ENCODE measurements around the gene PGP. TPM values are rescaled to one million over a fixed set of nuclear protein-coding genes. Genes with fewer than 3 reads are reported as not detected.

The PGP gene
- polyA plus RNA-seq, 1 donor (not counting 4 experiments of a cell fraction or from before 2014, with no cell fraction given): 10.3 TPM

- Histone ChIP-seq H3K79me2 (ENCODE audit: control insufficient read depth, insufficient read depth, low read length) (no peaks in the 10 kb centered on the region), H3K36me3 (ENCODE audit: control insufficient read depth in 2 of 2, extremely low read depth in 1 of 2, insufficient read depth in 2 of 2, low read length in 2 of 2) (peaks cover 6 to 8% of the 10 kb centered on the region in 2 experiments), H3K4me2 (ENCODE audit: control insufficient read depth, extremely low read depth, insufficient read depth, low read depth, low read length) (no peak overlapping the region), H3K4me1 (ENCODE audit: control insufficient read depth, extremely low read depth, insufficient read depth, low read length) (peaks cover 4% of the 10 kb centered on the region), H3K4me3 (ENCODE audit: control insufficient read depth in 2 of 3, extremely low read depth in 1 of 3, insufficient read depth in 2 of 3, low read depth in 1 of 3, low read length in 3 of 3) (no peak overlapping the region), H3K9ac (ENCODE audit: control insufficient read depth, extremely low read depth, insufficient read depth, low read length) (no peak overlapping the region), H3K9me1 (ENCODE audit: control insufficient read depth, extremely low read depth, insufficient read depth, low read length) (no peaks in the 10 kb centered on the region), H3K27ac (ENCODE audit: control insufficient read depth, insufficient read depth, low read length) (no peak overlapping the region), H3K27me3 (ENCODE audit: control insufficient read depth, extremely low read depth, insufficient read depth, low read length) (peaks cover 5% of the 10 kb centered on the region), H3K9me3 (ENCODE audit: control insufficient read depth, low read depth, low read length) (no peaks in the 10 kb centered on the region), H4K20me1 (ENCODE audit: control insufficient read depth, extremely low read depth, insufficient read depth, low read length) (no peaks in the 10 kb centered on the region), H2AFZ (ENCODE audit: control insufficient read depth, low read length) (no peak overlapping the region)
- DNase-seq (ENCODE audit: low read depth, low spot score) (no peak), FAIRE-seq (no peak)
- TF ChIP-seq EZH2 (IDR thresholded peaks at IDR 0.05; ENCODE audit: low read length): no peak
- TF ChIP-seq, protein P1, sequence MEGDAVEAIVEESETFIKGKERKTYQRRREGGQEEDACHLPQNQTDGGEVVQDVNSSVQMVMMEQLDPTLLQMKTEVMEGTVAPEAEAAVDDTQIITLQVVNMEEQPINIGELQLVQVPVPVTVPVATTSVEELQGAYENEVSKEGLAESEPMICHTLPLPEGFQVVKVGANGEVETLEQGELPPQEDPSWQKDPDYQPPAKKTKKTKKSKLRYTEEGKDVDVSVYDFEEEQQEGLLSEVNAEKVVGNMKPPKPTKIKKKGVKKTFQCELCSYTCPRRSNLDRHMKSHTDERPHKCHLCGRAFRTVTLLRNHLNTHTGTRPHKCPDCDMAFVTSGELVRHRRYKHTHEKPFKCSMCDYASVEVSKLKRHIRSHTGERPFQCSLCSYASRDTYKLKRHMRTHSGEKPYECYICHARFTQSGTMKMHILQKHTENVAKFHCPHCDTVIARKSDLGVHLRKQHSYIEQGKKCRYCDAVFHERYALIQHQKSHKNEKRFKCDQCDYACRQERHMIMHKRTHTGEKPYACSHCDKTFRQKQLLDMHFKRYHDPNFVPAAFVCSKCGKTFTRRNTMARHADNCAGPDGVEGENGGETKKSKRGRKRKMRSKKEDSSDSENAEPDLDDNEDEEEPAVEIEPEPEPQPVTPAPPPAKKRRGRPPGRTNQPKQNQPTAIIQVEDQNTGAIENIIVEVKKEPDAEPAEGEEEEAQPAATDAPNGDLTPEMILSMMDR (optimal IDR thresholded peaks at IDR 0.05 in 1 of 3, IDR thresholded peaks at IDR 0.05 in 1 of 3, conservative IDR thresholded peaks at IDR 0.05 in 1 of 3; ENCODE audit: extremely low read depth in 1 of 3, insufficient read depth in 2 of 3, low read length in 3 of 3): no peak
- dilution Hi-C loops (cut with MboI; ENCODE audit: extremely low pct_ligation_motif_present, low sequenced_read_pairs): no loop called here
Measured at GRCh38 chr16:2180962-2181923, 33.4 kb downstream of the PGP start.

DNA sequence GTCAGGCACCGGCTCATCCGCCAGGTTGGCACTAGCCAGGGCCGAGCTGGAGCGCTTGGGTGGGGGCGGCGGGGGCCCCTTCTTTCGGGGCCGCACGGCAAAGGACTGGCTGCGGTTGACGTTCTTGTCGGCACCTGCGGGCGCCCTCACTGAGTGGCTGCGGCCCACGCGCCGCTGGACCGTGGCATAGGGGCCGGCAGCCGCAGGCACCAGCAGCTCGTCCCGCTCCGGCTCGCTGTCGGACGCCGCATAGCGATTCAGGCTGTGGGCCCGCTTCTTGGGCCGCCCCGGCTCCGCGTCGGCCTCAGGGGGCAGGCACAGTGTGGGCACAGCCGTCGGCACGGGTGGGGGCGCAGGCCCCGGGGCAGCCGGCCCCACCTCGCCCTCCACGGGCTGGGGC lies 34.2 kb downstream of the PGP start:
- Histone ChIP-seq H3K4me1 (ENCODE audit: control insufficient read depth, extremely low read depth, insufficient read depth, low read length) (peaks cover 4% of the 10 kb centered on the region), H3K27me3 (ENCODE audit: control insufficient read depth, extremely low read depth, insufficient read depth, low read length) (peaks cover 5% of the 10 kb centered on the region), H3K9ac (ENCODE audit: control insufficient read depth, extremely low read depth, insufficient read depth, low read length) (no peak overlapping the region), H3K36me3 (ENCODE audit: control insufficient read depth in 2 of 2, extremely low read depth in 1 of 2, insufficient read depth in 2 of 2, low read length in 2 of 2) (peaks cover 14 to 15% of the 10 kb centered on the region in 2 experiments), H4K20me1 (ENCODE audit: control insufficient read depth, extremely low read depth, insufficient read depth, low read length) (no peaks in the 10 kb centered on the region), H3K79me2 (ENCODE audit: control insufficient read depth, insufficient read depth, low read length) (no peaks in the 10 kb centered on the region), H3K4me3 (ENCODE audit: control insufficient read depth in 2 of 3, extremely low read depth in 1 of 3, insufficient read depth in 2 of 3, low read depth in 1 of 3, low read length in 3 of 3) (no peak overlapping the region), H3K4me2 (ENCODE audit: control insufficient read depth, extremely low read depth, insufficient read depth, low read depth, low read length) (no peak overlapping the region), H3K9me3 (ENCODE audit: control insufficient read depth, low read depth, low read length) (no peaks in the 10 kb centered on the region), H3K9me1 (ENCODE audit: control insufficient read depth, extremely low read depth, insufficient read depth, low read length) (no peaks in the 10 kb centered on the region), H2AFZ (ENCODE audit: control insufficient read depth, low read length) (no peak overlapping the region), H3K27ac (ENCODE audit: control insufficient read depth, insufficient read depth, low read length) (no peak overlapping the region)
- TF ChIP-seq, protein P1 (optimal IDR thresholded peaks at IDR 0.05 in 1 of 3, IDR thresholded peaks at IDR 0.05 in 1 of 3, conservative IDR thresholded peaks at IDR 0.05 in 1 of 3; ENCODE audit: extremely low read depth in 1 of 3, insufficient read depth in 2 of 3, low read length in 3 of 3): no peak
- no peak for TF ChIP-seq EZH2 (IDR thresholded peaks at IDR 0.05; ENCODE audit: low read length)
- dilution Hi-C loops (cut with MboI; ENCODE audit: extremely low pct_ligation_motif_present, low sequenced_read_pairs): no loop called here
- no peak for DNase-seq (ENCODE audit: low read depth, low spot score)
- no peak for FAIRE-seq
